Stimulated activated CD4-positive, alpha-beta T cell treated with anti-CD3 and anti-CD28 coated beads, Interleukin-2, amount 100 ng/mL, for 48 hours (primary cell): Measurements from ENCODE around the gene WNK4.

Experiments used
- DNase-seq, 2 donors: peaks; one replicate each; pipeline ENCODE4 v3.0.0-alpha.2; 2020

WNK4 gene

GRCh38 chr17:42797067-42798007, 16.9 kb downstream of the WNK4 start:
- DNase-seq, result no peak

GRCh38 chr17:42798011-42798382, 17.6 kb downstream of the WNK4 start:
- DNase-seq, result no peak

- peak; percentile 79 to 81 for DNase-seq
Measured at GRCh38 chr17:42798383-42799380, 18.3 kb downstream of the WNK4 start, which contains the start of the genes CNTD1 and COA3. Gene CNTD1, plus strand, starts transcription at chr17:42798861. Its CDS starts 207 bp downstream, at chr17:42799068. Gene COA3, minus strand, starts transcription at chr17:42798704. Its CDS starts 23 bp downstream, at chr17:42798681.

GRCh38 chr17:42803074-42803883, 22.9 kb downstream of the WNK4 start:
- no peak for DNase-seq

- DNase-seq, result no peak
Measured at GRCh38 chr17:42804918-42805367, 24.5 kb downstream of the WNK4 start.

- no peak for DNase-seq
Measured at GRCh38 chr17:42806249-42806648, 25.8 kb downstream of the WNK4 start.

GRCh38 chr17:42809250-42809649, 28.8 kb downstream of the WNK4 start:
- no peak for DNase-seq

- no peak for DNase-seq
Measured at GRCh38 chr17:42814633-42815399, 34.4 kb downstream of the WNK4 start.

- DNase-seq, result no peak
Measured at GRCh38 chr17:42817866-42818265, 37.5 kb downstream of the WNK4 start.

GRCh38 chr17:42818379-42818778, 38.0 kb downstream of the WNK4 start:
- DNase-seq, result no peak

- DNase-seq, result peak; percentile 62 to 66
Measured at GRCh38 chr17:42819939-42820535, 39.6 kb downstream of the WNK4 start.

- DNase-seq, result no peak
Measured at GRCh38 chr17:42821176-42821575, 40.8 kb downstream of the WNK4 start.

GRCh38 chr17:42827472-42827871, 47.1 kb downstream of the WNK4 start:
- no peak for DNase-seq

GRCh38 chr17:42830971-42831370, 50.6 kb downstream of the WNK4 start:
- no peak for DNase-seq

GRCh38 chr17:42832213-42832933, 52.0 kb downstream of the WNK4 start:
- no peak for DNase-seq

- peak; percentile 83 for DNase-seq
Measured at GRCh38 chr17:42832934-42833766, 52.7 kb downstream of the WNK4 start, which contains the start of gene PSME3. Gene PSME3, plus strand, starts transcription at chr17:42833397. Its CDS starts 235 bp downstream, at chr17:42833632.

GRCh38 chr17:42833767-42834422, 53.5 kb downstream of the WNK4 start:
- no peak for DNase-seq

GRCh38 chr17:42835732-42836131, 55.3 kb downstream of the WNK4 start:
- DNase-seq, result no peak
